Measurements from ENCODE around the gene LBP. TPM values are rescaled to one million over a fixed set of nuclear protein-coding genes. Genes with fewer than 3 reads are reported as not detected.
A peak's percentile ranks its signal among the peaks of the same experiment; 100 is the strongest.
"Not testable (repeated sequence)": the region's sequence is repeated elsewhere in the genome, so short reads cannot be mapped to it uniquely, and the experiment has no call there.

The LBP gene, protein sequence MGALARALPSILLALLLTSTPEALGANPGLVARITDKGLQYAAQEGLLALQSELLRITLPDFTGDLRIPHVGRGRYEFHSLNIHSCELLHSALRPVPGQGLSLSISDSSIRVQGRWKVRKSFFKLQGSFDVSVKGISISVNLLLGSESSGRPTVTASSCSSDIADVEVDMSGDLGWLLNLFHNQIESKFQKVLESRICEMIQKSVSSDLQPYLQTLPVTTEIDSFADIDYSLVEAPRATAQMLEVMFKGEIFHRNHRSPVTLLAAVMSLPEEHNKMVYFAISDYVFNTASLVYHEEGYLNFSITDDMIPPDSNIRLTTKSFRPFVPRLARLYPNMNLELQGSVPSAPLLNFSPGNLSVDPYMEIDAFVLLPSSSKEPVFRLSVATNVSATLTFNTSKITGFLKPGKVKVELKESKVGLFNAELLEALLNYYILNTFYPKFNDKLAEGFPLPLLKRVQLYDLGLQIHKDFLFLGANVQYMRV
- not detected for total RNA-seq
- long read RNA-seq, partial matches to known transcripts, result 0 of 1 reads
- long read RNA-seq, other reads (novel, unspliced or antisense), result 0 of 1 reads

GRCh38 chr20:38346247-38346651 is at the start of gene LBP:
LBP (plus strand) TSS chr20:38346482; CDS start chr20:38346517, 35 bp downstream.
- DNase-seq, result no peak
- intact Hi-C loops (cut with DNase I), result no loop called here
- ATAC-seq (ENCODE audit: poor library complexity), result peak; percentile 22

- intact Hi-C loops (cut with DNase I), result no loop called here
- no peak for ATAC-seq (ENCODE audit: poor library complexity)
- no peak for DNase-seq
These were observed 48.2 kb upstream of the LBP start for GRCh38 chr20:38297916-38298674.

- intact Hi-C loops (cut with DNase I), result no loop called here
- DNase-seq (peak; percentile 88), ATAC-seq (ENCODE audit: poor library complexity) (peak; percentile 89)
These were observed 47.5 kb upstream of the LBP start for GRCh38 chr20:38298768-38299288.

GRCh38 chr20:38299963-38300362 is 46.3 kb upstream of the LBP start:
- ATAC-seq (ENCODE audit: poor library complexity), result no peak
- DNase-seq, result no peak
- intact Hi-C loops (cut with DNase I), result no loop called here

DNA sequence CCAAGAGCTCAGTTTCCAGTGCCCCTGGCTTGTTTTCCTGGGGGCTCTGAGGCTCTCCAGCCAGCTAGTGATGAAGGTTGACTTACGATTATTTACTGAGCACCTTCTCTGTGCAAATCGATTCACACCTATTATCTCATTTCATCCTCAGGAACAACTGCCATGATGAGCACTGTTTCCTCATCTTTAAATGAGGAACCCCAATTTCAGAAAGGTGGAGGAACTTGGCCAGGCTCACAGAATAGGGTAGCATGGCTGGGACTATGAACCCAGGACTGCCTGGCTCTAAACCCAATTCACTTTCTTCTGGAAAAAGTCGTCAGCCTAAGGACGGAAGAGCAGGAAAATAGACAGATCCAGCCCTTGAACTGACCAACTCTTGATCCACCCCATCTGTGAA is 45.8 kb upstream of the LBP start:
- ATAC-seq (ENCODE audit: poor library complexity) (no peak), DNase-seq (no peak)
- intact Hi-C loops (cut with DNase I), result no loop called here

GRCh38 chr20:38301309-38301708 is 45.0 kb upstream of the LBP start:
- DNase-seq (no peak), ATAC-seq (ENCODE audit: poor library complexity) (no peak)
- intact Hi-C loops (cut with DNase I), result no loop called here

GRCh38 chr20:38302786-38303185 is 43.5 kb upstream of the LBP start:
- DNase-seq (no peak), ATAC-seq (ENCODE audit: poor library complexity) (no peak)
- intact Hi-C loops (cut with DNase I), result no loop called here

- intact Hi-C loops (cut with DNase I), result no loop called here
- no peak for ATAC-seq (ENCODE audit: poor library complexity)
- peak; percentile 74 for DNase-seq
These were observed 42.3 kb upstream of the LBP start, which contains the start of gene BPI for GRCh38 chr20:38303908-38304379. BPI (plus strand) TSS chr20:38304156; CDS start chr20:38304224, 68 bp downstream.

GRCh38 chr20:38304845-38305447 is 41.3 kb upstream of the LBP start:
- ATAC-seq (ENCODE audit: poor library complexity) (no peak), DNase-seq (peak; percentile 65)
- intact Hi-C loops (cut with DNase I), result no loop called here

DNA sequence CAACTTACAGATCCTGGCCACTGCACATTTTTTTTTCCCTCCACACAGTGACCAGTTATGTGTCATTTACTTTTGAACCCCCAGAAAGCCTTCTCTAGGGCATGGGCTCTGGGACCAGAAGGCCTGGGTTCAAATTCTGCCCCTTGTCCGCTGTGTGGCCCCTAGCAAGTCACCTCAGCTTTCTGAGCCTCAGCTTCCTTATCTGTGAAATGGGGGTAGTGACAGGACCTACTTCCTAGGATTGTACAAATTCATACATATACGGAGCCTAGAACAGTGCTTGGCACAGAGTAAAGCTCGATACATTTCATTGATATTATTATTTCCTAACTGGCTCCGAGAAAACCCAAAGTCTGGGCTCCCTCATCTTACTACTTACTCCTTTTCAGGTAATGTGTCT is 40.7 kb upstream of the LBP start:
- no peak for DNase-seq
- no peak for ATAC-seq (ENCODE audit: poor library complexity)
- intact Hi-C loops (cut with DNase I), result no loop called here

DNA sequence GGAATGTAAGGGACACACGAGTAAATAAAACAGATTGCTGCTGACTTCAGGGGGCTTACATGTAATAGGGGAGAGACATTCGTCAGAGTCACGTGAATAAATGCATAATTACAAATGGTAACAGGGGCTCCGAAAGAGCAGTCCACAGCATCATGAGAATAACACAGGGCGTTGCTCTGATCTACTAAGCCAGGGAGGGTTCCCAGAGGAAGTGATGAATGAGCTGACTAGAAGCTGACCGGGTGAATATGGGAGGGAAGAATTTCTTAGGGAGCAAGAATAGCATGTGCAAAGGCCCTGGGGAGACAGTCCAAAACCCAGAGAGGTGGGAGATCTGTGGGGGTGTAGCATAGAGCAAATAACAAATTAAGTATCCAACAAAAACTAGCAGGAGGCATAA is 39.9 kb upstream of the LBP start:
- intact Hi-C loops (cut with DNase I), result no loop called here
- ATAC-seq (ENCODE audit: poor library complexity), result no peak
- DNase-seq, result no peak

GRCh38 chr20:38307371-38308046 is 38.8 kb upstream of the LBP start:
- ATAC-seq (ENCODE audit: poor library complexity) (no peak), DNase-seq (no peak)
- intact Hi-C loops (cut with DNase I), result no loop called here

- DNase-seq, result no peak
- ATAC-seq (ENCODE audit: poor library complexity), result no peak
- intact Hi-C loops (cut with DNase I), result no loop called here
These were observed 38.2 kb upstream of the LBP start for GRCh38 chr20:38308047-38308438.

DNA sequence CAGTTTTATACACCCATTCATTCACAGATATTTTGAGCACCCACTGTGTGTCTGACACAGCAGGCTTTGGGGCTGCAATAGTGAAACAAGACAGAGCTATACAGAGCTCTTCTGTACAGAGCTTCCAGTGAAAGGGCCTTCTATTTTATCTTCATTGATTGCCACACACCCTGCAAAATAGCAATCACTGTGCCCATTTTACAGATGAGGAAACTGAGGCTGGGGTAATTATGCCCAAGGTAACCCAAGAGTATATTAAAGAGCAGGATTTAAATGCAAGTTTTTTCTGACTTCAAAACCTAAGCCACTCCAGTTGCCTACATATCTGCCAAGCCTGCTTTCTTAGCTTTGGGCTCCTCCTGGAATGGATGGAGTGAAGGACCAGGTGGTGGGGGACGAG is 37.8 kb upstream of the LBP start:
- intact Hi-C loops (cut with DNase I), result no loop called here
- DNase-seq (no peak), ATAC-seq (ENCODE audit: poor library complexity) (no peak)

DNA sequence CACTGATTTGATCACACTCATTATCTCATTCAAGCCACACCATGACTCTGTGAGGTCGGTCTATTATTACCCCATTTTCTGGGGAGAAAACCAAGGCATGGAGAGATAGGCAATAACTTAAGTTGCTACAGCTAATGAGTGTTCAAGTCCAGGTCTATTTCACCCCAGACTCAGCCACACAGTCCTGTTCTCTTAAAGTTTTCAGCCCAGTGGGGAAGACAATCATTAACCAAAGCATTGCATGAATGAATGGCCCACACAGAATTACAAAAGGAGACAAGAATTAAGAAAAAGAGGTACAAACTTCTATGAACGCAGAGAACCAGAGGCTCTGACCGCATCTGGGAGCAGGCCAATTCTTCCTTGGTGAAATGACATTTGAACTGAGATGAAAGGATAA is 35.2 kb upstream of the LBP start:
- ATAC-seq (ENCODE audit: poor library complexity), result no peak
- no peak for DNase-seq
- intact Hi-C loops (cut with DNase I), result loop anchor here (5.0 kb wide), 1 partner anchor 84 kb away; no protein-coding TSS in a partner anchor

DNA sequence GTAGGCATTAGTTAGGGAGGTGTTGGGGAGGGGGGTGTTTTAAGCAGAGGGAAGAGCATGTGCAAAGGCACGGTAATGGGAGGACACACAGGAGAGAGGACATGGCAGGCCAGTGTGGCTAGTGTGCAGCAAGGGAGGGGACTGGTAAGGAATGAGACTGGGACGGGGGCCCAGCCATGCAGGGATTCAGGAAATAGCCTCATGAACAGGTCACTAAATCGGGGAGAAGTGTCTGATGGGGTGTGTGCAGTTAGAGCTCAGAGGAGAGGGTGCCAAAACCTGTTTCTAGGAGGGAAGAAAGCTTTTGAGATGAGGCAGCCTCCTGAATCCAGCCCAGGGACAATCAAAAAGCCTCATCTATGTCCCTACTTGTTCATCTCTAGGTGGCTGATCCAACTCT is 34.8 kb upstream of the LBP start:
- intact Hi-C loops (cut with DNase I), result loop anchor here (5.0 kb wide), 1 partner anchor 84 kb away; no protein-coding TSS in a partner anchor
- no peak for ATAC-seq (ENCODE audit: poor library complexity)
- no peak for DNase-seq

DNA sequence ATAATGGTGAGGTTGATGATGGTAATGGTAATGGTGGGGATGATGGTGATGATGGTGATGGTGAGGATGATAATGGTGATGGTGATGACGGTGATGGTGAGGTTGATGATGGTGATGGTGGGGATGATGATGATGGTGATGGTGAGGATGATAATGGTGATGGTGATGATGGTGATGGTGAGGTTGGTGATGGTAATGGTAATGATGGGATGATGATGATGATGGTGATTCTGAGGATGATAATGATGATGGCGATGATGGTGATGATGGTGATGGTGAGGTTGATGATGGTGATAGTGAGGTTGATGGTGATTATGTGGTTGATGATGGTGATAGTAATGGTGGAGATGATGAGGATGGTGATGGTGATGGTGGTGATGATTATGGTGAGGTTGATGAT is 32.6 kb upstream of the LBP start:
- intact Hi-C loops (cut with DNase I), result loop anchor here (5.0 kb wide), 1 partner anchor 86 kb away; no protein-coding TSS in a partner anchor
- no peak for DNase-seq
- no peak for ATAC-seq (ENCODE audit: poor library complexity)

GRCh38 chr20:38314350-38314749 is 31.9 kb upstream of the LBP start:
- ATAC-seq (ENCODE audit: poor library complexity); DNase-seq: not testable (repeated sequence)
- intact Hi-C loops (cut with DNase I), result loop anchor here (5.0 kb wide), 1 partner anchor 87 kb away; no protein-coding TSS in a partner anchor
